Gastroesophageal sphincter (tissue), 3 donors: ENCODE measurements around the gene RAP1GDS1.

Source experiments
- POLR2A ChIP-seq, 2 donors: fragments of 450-650 bp; IDR thresholded peaks; one replicate each; pipeline ENCODE4 v1.6.1; 2017; ENCODE audit warnings: antibody characterized with exemption in 2 of 2, mild to moderate bottlenecking in 2 of 2, moderate library complexity in 1 of 2
- POLR2AphosphoS5 ChIP-seq: sonication (generic); formaldehyde crosslinking; IDR thresholded peaks from one replicate; pipeline ENCODE4 v1.6.1; 2017; ENCODE audit warnings: antibody characterized with exemption
- TF ChIP-seq, protein P1 (sequence below), 4 experiments: fragments of 200-600 bp in 2 of 4; fragments of 450-650 bp in 2 of 4; sonication (generic) in 1 of 4; IDR thresholded peaks; one replicate each; pipeline ENCODE4 v1.5.1; 2017 to 2019; ENCODE audit warnings: antibody characterized with exemption in 4 of 4, mild to moderate bottlenecking in 2 of 4, moderate library complexity in 2 of 4

DNA sequence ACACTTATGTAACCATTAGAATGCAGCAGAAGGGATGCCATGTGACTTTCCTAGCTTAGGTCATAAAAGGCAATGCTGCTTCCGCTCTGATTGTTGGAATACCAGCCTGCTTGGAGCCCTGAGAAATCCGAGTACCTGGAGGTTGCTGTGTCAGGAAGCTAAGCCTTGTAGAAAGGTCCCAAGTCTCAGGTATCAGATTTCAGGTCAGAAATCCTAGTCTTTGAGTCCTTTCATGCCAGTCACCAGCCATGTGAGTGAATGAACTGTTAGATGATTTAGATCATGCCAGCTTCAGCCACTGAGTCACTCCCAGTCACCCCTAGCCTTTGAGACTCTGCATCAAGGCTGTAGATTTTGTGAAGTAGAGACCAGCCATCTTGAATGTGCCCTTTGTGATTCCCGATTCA is 23.5 kb downstream of the RAP1GDS1 start:
- TF ChIP-seq, protein P1, sequence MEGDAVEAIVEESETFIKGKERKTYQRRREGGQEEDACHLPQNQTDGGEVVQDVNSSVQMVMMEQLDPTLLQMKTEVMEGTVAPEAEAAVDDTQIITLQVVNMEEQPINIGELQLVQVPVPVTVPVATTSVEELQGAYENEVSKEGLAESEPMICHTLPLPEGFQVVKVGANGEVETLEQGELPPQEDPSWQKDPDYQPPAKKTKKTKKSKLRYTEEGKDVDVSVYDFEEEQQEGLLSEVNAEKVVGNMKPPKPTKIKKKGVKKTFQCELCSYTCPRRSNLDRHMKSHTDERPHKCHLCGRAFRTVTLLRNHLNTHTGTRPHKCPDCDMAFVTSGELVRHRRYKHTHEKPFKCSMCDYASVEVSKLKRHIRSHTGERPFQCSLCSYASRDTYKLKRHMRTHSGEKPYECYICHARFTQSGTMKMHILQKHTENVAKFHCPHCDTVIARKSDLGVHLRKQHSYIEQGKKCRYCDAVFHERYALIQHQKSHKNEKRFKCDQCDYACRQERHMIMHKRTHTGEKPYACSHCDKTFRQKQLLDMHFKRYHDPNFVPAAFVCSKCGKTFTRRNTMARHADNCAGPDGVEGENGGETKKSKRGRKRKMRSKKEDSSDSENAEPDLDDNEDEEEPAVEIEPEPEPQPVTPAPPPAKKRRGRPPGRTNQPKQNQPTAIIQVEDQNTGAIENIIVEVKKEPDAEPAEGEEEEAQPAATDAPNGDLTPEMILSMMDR (IDR thresholded peaks at IDR 0.05), result no peak
- TF ChIP-seq POLR2A (IDR thresholded peaks at IDR 0.05), result no peak
- no peak for TF ChIP-seq POLR2AphosphoS5
